Neural cell (in vitro differentiated cells): ENCODE data around the gene KRT78. TPM values are rescaled to one million over a fixed set of nuclear protein-coding genes. Genes with fewer than 3 reads are reported as not detected.

Source experiments
- H2AFZ ChIP-seq: fragments of 200-600, 300-800 bp; sonication (generic), shearing (Covaris generic); 2 replicates; pipeline ENCODE4 v1.6.0; 2014; ENCODE audit warnings: low read depth, mild to moderate bottlenecking, antibody characterized with exemption, low read length, moderate library complexity
- H3F3A ChIP-seq: fragments of 200-600 bp; shearing (Covaris generic); 2 replicates; pipeline ENCODE4 v1.6.1; 2016; ENCODE audit warnings: mild to moderate bottlenecking, moderate library complexity, mixed read lengths, antibody characterized with exemption, low read length; ENCODE audit not compliant: insufficient read depth, poor library complexity, severe bottlenecking
- H3K27ac ChIP-seq: fragments of 200-600, 300-800 bp; sonication (generic), shearing (Covaris generic); 2 replicates; pipeline ENCODE4 v1.5.1; 2014; ENCODE audit warnings: mild to moderate bottlenecking, low read length, moderate library complexity
- H3K27me3 ChIP-seq: fragments of 300-800, 200-600 bp; sonication (generic), shearing (Covaris generic); 2 replicates; pipeline ENCODE4 v1.6.0; 2014; ENCODE audit warnings: mild to moderate bottlenecking, low read depth, low read length, moderate library complexity; ENCODE audit not compliant: insufficient read depth
- H3K36me3 ChIP-seq: fragments of 300-800, 200-600 bp; sonication (generic), shearing (Covaris generic); 2 replicates; pipeline ENCODE4 v1.5.1; 2014; ENCODE audit warnings: mild to moderate bottlenecking, antibody characterized with exemption, low read length, moderate library complexity; ENCODE audit not compliant: insufficient read depth
- H3K4me2 ChIP-seq: fragments of 300-800, 200-600 bp; sonication (generic), shearing (Covaris generic); 2 replicates; pipeline ENCODE4 v1.6.0; 2014; ENCODE audit warnings: mild to moderate bottlenecking, low read length
- H3K4me3 ChIP-seq: fragments of 300-800, 200-600 bp; sonication (generic), shearing (Covaris generic); 2 replicates; pipeline ENCODE4 v1.5.1; 2014; ENCODE audit warnings: mild to moderate bottlenecking, low read length, moderate library complexity
- H3K79me2 ChIP-seq: fragments of 200-600 bp; shearing (Covaris generic); replicated peaks from 2 replicates; pipeline ENCODE4 v1.6.0; 2014; ENCODE audit warnings: mild to moderate bottlenecking, low read length, moderate library complexity; ENCODE audit not compliant: insufficient read depth
- H3K9ac ChIP-seq: fragments of 300-800, 200-600 bp; sonication (generic), shearing (Covaris generic); 2 replicates; pipeline ENCODE4 v1.6.1; 2016; ENCODE audit warnings: mild to moderate bottlenecking, low read length, mixed read lengths
- H3K9me2 ChIP-seq: fragments of 200-600 bp; shearing (Covaris generic); 2 replicates; pipeline ENCODE4 v1.6.1; 2016; ENCODE audit warnings: mild to moderate bottlenecking, low read length, mixed read lengths; ENCODE audit not compliant: insufficient read depth
- H3K9me3 ChIP-seq: fragments of 200-600, 300-800 bp; sonication (generic), shearing (Covaris generic); 2 replicates; pipeline ENCODE4 v1.6.1; 2016; ENCODE audit warnings: mild to moderate bottlenecking, mixed run types, low read length, moderate library complexity, mixed read lengths
- H4K20me1 ChIP-seq: fragments of 200-600 bp; shearing (Covaris generic); 2 replicates; pipeline ENCODE4 v1.6.1; 2016; ENCODE audit warnings: mild to moderate bottlenecking, mixed run types; ENCODE audit not compliant: insufficient read depth
- CTCF ChIP-seq: fragments of 450-650 bp; IDR thresholded peaks from 2 replicates; pipeline ENCODE4 v1.5.1; 2014; ENCODE audit warnings: antibody characterized with exemption, mild to moderate bottlenecking, moderate library complexity; ENCODE audit not compliant: poor library complexity, severe bottlenecking
- EP300 ChIP-seq: fragments of 450-650 bp; conservative IDR thresholded peaks from 2 replicates; pipeline ENCODE4 v1.6.1; 2014; ENCODE audit warnings: antibody characterized with exemption, mild to moderate bottlenecking, moderate library complexity; ENCODE audit not compliant: poor library complexity, severe bottlenecking
- EZH2 ChIP-seq: fragments of 200-600, 300-800 bp; shearing (Covaris generic), sonication (generic); IDR thresholded peaks from 2 replicates; pipeline ENCODE4 v1.6.1; 2014; ENCODE audit warnings: antibody characterized with exemption, low read length, borderline replicate concordance, mild to moderate bottlenecking; ENCODE audit not compliant: insufficient read depth, poor library complexity, severe bottlenecking
- MXI1 ChIP-seq: fragments of 450-650 bp; conservative IDR thresholded peaks from 2 replicates; pipeline ENCODE4 v1.6.1; 2014; ENCODE audit warnings: antibody characterized with exemption, mild to moderate bottlenecking; ENCODE audit not compliant: poor library complexity, severe bottlenecking
- POLR2AphosphoS5 ChIP-seq: IDR thresholded peaks from 2 replicates; pipeline ENCODE4 v1.6.1; 2012
- RAD21 ChIP-seq: fragments of 450-650 bp; conservative IDR thresholded peaks from 2 replicates; pipeline ENCODE4 v1.6.1; 2014; ENCODE audit warnings: antibody characterized with exemption, mild to moderate bottlenecking, moderate library complexity
- REST ChIP-seq: IDR thresholded peaks from 2 replicates; pipeline ENCODE4 v1.6.1; 2012; ENCODE audit warnings: borderline replicate concordance
- SMC3 ChIP-seq: fragments of 450-650 bp; conservative IDR thresholded peaks from 2 replicates; pipeline ENCODE4 v1.6.1; 2014; ENCODE audit warnings: antibody characterized with exemption, mild to moderate bottlenecking, moderate library complexity; ENCODE audit not compliant: poor library complexity
- TAF1 ChIP-seq: IDR thresholded peaks from 2 replicates; pipeline ENCODE4 v1.6.1; 2012; ENCODE audit warnings: low read depth
- polyA plus RNA-seq: library from polyadenylated mRNA; depleted of rRNA; stranded (reverse); fragments of >200 nt; gene quantifications from 2 replicates; pipeline ENCODE4 v1.2.3, GENCODE V29; 2014

The KRT78 gene
- polyA plus RNA-seq, 1 donor from 2014 or later, result not detected

GRCh38 chr12:52813885-52814709, 34.7 kb downstream of the KRT78 start, which contains the start of gene KRT4:
Gene KRT4, minus strand, starts transcription at chr12:52814116. Its CDS starts 58 bp downstream, at chr12:52814058.
- TF ChIP-seq MXI1 (no peak), SMC3 (no peak), REST (no peak), RAD21 (no peak), CTCF (no peak), EZH2 (no peak), EP300 (no peak), TAF1 (no peak), POLR2AphosphoS5 (no peak)
- Histone ChIP-seq H3K4me3 (no peak within 1 kb of the TSS), H3K4me2 (no peak within 1 kb of the TSS)

GRCh38 chr12:52813203-52813819, 35.5 kb downstream of the KRT78 start:
- TF ChIP-seq TAF1 (no peak), MXI1 (no peak), REST (no peak), POLR2AphosphoS5 (no peak), RAD21 (no peak), CTCF (no peak), EZH2 (no peak), EP300 (no peak), SMC3 (no peak)
- H3K9ac ChIP-seq, result no peak overlapping the region
- H2AFZ ChIP-seq, result no peak overlapping the region
- no peaks in the 10 kb centered on the region for H3K9me2 ChIP-seq
- H3K4me3 ChIP-seq, result no peak overlapping the region
- no peak overlapping the region for H3K27ac ChIP-seq
- H4K20me1 ChIP-seq, result no peaks in the 10 kb centered on the region
- H3K79me2 ChIP-seq, result no peaks in the 10 kb centered on the region
- H3K36me3 ChIP-seq, result no peaks in the 10 kb centered on the region
- H3K27me3 ChIP-seq, result no peaks in the 10 kb centered on the region
- H3K9me3 ChIP-seq, result no peaks in the 10 kb centered on the region
- H3K4me2 ChIP-seq, result no peak overlapping the region
- H3F3A ChIP-seq, result no peaks in the 10 kb centered on the region

More at GRCh38 chr12:52813885-52814709, 34.7 kb downstream of the KRT78 start, which contains the start of gene KRT4:
- H3K9ac ChIP-seq, result no peak within 1 kb of the TSS
- no peaks in the 10 kb centered on the region for H3F3A ChIP-seq
- H3K27me3 ChIP-seq, result no peaks in the 10 kb centered on the region
- H2AFZ ChIP-seq, result no peak within 1 kb of the TSS
- H3K27ac ChIP-seq, result no peak within 1 kb of the TSS
- no peaks in the 10 kb centered on the region for H4K20me1 ChIP-seq
- H3K9me2 ChIP-seq, result no peaks in the 10 kb centered on the region
- H3K9me3 ChIP-seq, result no peaks in the 10 kb centered on the region
- no peaks in the 10 kb centered on the region for H3K79me2 ChIP-seq
- no peaks in the 10 kb centered on the region for H3K36me3 ChIP-seq
